Psoas muscle (tissue), 8 donors: ENCODE measurements around the gene PCDHB5. TPM values are rescaled to one million over a fixed set of nuclear protein-coding genes. Genes with fewer than 3 reads are reported as not detected.
"Not testable (repeated sequence)": the region's sequence is repeated elsewhere in the genome, so short reads cannot be mapped to it uniquely, and the experiment has no call there.

ENCODE experiments used
- ATAC-seq, 4 donors: fragments of 200-7000 bp; cut with Tn5 transposase; one replicate each; pipeline ENCODE4 v1.9.1; 2020; ENCODE audit warnings: moderate library complexity in 3 of 4, mild to moderate bottlenecking in 2 of 4
- DNase-seq, 2 donors: peaks; one replicate each; pipeline ENCODE4 v3.0.0-alpha.2; 2020
- H3K27ac ChIP-seq: fragments of 200-600 bp; one replicate; pipeline ENCODE4 v1.8.0; 2022
- H3K27me3 ChIP-seq, 3 donors: fragments of 200-600 bp in 1 of 3; one replicate each; pipeline versions ENCODE4 v1.6.1 to v1.8.0; 2013 to 2022; ENCODE audit warnings: low read length in 2 of 3, mild to moderate bottlenecking in 2 of 3, moderate library complexity in 1 of 3; ENCODE audit not compliant: insufficient read depth in 3 of 3
- H3K36me3 ChIP-seq, 2 donors: fragments of 200-600 bp in 1 of 2; one replicate each; pipeline versions ENCODE4 v1.6.1 to v1.8.0; 2013 to 2022; ENCODE audit warnings: low read depth in 1 of 2, mild to moderate bottlenecking in 1 of 2, moderate library complexity in 1 of 2; ENCODE audit not compliant: insufficient read depth in 1 of 2
- H3K4me1 ChIP-seq: fragments of 200-600 bp; one replicate; pipeline ENCODE4 v1.8.0; 2022
- H3K4me3 ChIP-seq: fragments of 200-600 bp; one replicate; pipeline ENCODE4 v1.8.0; 2022; ENCODE audit warnings: mild to moderate bottlenecking
- H3K9me3 ChIP-seq: fragments of 200-600 bp; one replicate; pipeline ENCODE4 v1.8.0; 2022
- CTCF ChIP-seq: fragments of 200-600 bp; IDR thresholded peaks from one replicate; pipeline ENCODE4 v1.8.0; 2022; ENCODE audit warnings: antibody characterized with exemption
- WGBS, 3 donors: extraction: QIAGEN DNeasy Blood & Tissue Kit; methylation state at CpG; one replicate each; pipeline versions ENCODE4 v1.1.6 to v1.1.7; 2013; 5-methylcytosine and 5-hydroxymethylcytosine counted together
- intact Hi-C, 2 donors: fragments of 100-400 bp; cut with DNase I; formaldehyde crosslinking; loops; one replicate each; pipeline versions ENCODE4 v1.11.0 to v1.14.2; 2022
- polyA plus RNA-seq, 3 donors: library from polyadenylated mRNA; stranded (reverse); fragments of 200-250 nt; gene quantifications; one replicate each; pipeline ENCODE4 v1.2.3, GENCODE V29; 2013
- total RNA-seq, 4 donors: library from RNA; stranded (reverse); fragmentation: NEBNext Ultra II Directional in 2 of 4; extraction: Animal tissue kit (Norgen Biotek cat#: 25700) in 2 of 4; gene quantifications; one replicate each; pipeline versions ENCODE4 v1.2.1 to v1.2.4, GENCODE V29; 2021 to 2023
- donor health status: healthy with polysubstance abuse.
- donor health status: DM: no; HTN: no; CAD: no; lungs with moderate emphysema.
- donor health status: Bipolar disorder and iron deficiency.
- donor health status: healthy.
- donor health status: DM: yes; HTN: yes; CAD: no.
- donor health status: DM: no; HTN: no; CAD: no.
- donor health status: DM: no; HTN: no; CAD: no.
- donor health status: DM: yes; HTN: yes; CAD: no.

The PCDHB5 gene
- total and polyA plus RNA-seq, 7 donors = 0.17 to 0.99 (median 0.42) TPM

- no peak for TF ChIP-seq CTCF
- DNase-seq (no peak), ATAC-seq (no peak)
- H3K9me3 ChIP-seq = peaks cover 2% of the 10 kb centered on the region
- peaks cover 0 to 55% (median 7%) of the 10 kb centered on the region in 3 donors for H3K27me3 ChIP-seq
- H3K27ac ChIP-seq = no peak overlapping the region
- no peaks in the 10 kb centered on the region for H3K36me3 ChIP-seq
- 60 to 75% (median 65%) methylated on average over 1 of the region's 1 CpG for WGBS, 3 donors
- no peak overlapping the region for H3K4me3 ChIP-seq
- no peaks in the 10 kb centered on the region for H3K4me1 ChIP-seq
- intact Hi-C loops = loop anchor here in 1 of 2 donors (5.0 kb wide), 1 partner anchor 1154 kb away; no protein-coding TSS in a partner anchor
Observed at GRCh38 chr5:141175933-141176332, 40.9 kb downstream of the PCDHB5 start.

- WGBS, 3 donors = 24 to 27% (median 25%) methylated on average over 12 to 14 of the region's 18 CpGs
- ATAC-seq, H3K4me3 ChIP-seq: not testable (repeated sequence)
Observed at GRCh38 chr5:141177577-141178191, 42.7 kb downstream of the PCDHB5 start, which contains the start of gene PCDHB8. Gene PCDHB8, plus strand, starts transcription at chr5:141177790. Its CDS starts 245 bp downstream, at chr5:141178035.

GRCh38 chr5:141179371-141179770 is 44.4 kb downstream of the PCDHB5 start:
- Histone ChIP-seq H3K27me3 (peaks cover 0 to 66% (median 7%) of the 10 kb centered on the region in 3 donors), H3K9me3 (peaks cover 15% of the 10 kb centered on the region)
- intact Hi-C loops = loop anchor here in 1 of 2 donors (5.0 kb wide), 1 partner anchor 1157 kb away; no protein-coding TSS in a partner anchor
- not testable (repeated sequence) for ATAC-seq, H3K36me3 ChIP-seq, DNase-seq, H3K4me3 ChIP-seq, H3K4me1 ChIP-seq, H3K27ac ChIP-seq
- 35 to 43% (median 40%) methylated on average over 18 to 35 of the region's 39 CpGs for WGBS, 3 donors

More at GRCh38 chr5:141177577-141178191, 42.7 kb downstream of the PCDHB5 start, which contains the start of gene PCDHB8:
- H3K4me1 ChIP-seq, H3K36me3 ChIP-seq, H3K27ac ChIP-seq, DNase-seq: not testable (repeated sequence)
- Histone ChIP-seq H3K9me3 (peaks cover 12% of the 10 kb centered on the region), H3K27me3 (peaks cover 0 to 61% (median 6%) of the 10 kb centered on the region in 3 donors)
- intact Hi-C loops = loop anchor here in 1 of 2 donors (5.0 kb wide), 1 partner anchor 1155 kb away; no protein-coding TSS in a partner anchor

GRCh38 chr5:141179876-141180275 is 44.9 kb downstream of the PCDHB5 start:
- peaks cover 13% of the 10 kb centered on the region for H3K9me3 ChIP-seq
- H3K27me3 ChIP-seq = peaks cover 0 to 67% (median 6%) of the 10 kb centered on the region in 3 donors
- H3K4me1 ChIP-seq, H3K36me3 ChIP-seq, DNase-seq, H3K4me3 ChIP-seq, H3K27ac ChIP-seq, ATAC-seq: not testable (repeated sequence)
- 15 to 44% (median 37%) methylated on average over 16 to 32 of the region's 32 CpGs for WGBS, 3 donors
- intact Hi-C loops = loop anchor here in 1 of 2 donors (5.0 kb wide), 1 partner anchor 1158 kb away; no protein-coding TSS in a partner anchor

GRCh38 chr5:141180313-141180712 is 45.3 kb downstream of the PCDHB5 start:
- H3K4me3 ChIP-seq = no peak overlapping the region
- peaks cover 0 to 63% (median 5%) of the 10 kb centered on the region in 3 donors for H3K27me3 ChIP-seq
- DNase-seq = no peak
- TF ChIP-seq CTCF = no peak
- no peak for ATAC-seq
- no peak overlapping the region for H3K27ac ChIP-seq
- peaks cover 13% of the 10 kb centered on the region for H3K9me3 ChIP-seq
- 26 to 65% (median 50%) methylated on average over 1 of the region's 1 CpG for WGBS, 3 donors
- intact Hi-C loops = no loop called here
- no peaks in the 10 kb centered on the region for H3K4me1 ChIP-seq
- H3K36me3 ChIP-seq = no peaks in the 10 kb centered on the region

GRCh38 chr5:141182248-141182647 is 47.2 kb downstream of the PCDHB5 start, which contains the start of gene PCDHB16:
Gene PCDHB16, plus strand, starts transcription at chr5:141182387. Its CDS starts 173 bp downstream, at chr5:141182560.
- no peak for ATAC-seq
- peaks cover 0 to 49% (median 5%) of the 10 kb centered on the region in 3 donors for H3K27me3 ChIP-seq
- H3K36me3 ChIP-seq = no peaks in the 10 kb centered on the region
- intact Hi-C loops = no loop called here
- 6 to 11% (median 10%) methylated on average over 13 of the region's 13 CpGs for WGBS, 3 donors
- peak in 1 of 2 donors; percentile 29 for DNase-seq
- no peak within 1 kb of the TSS for H3K27ac ChIP-seq
- peak within 1 kb of the TSS; percentile 43 for H3K4me3 ChIP-seq
- peak; percentile 23 for TF ChIP-seq CTCF
- H3K9me3 ChIP-seq = peaks cover 19% of the 10 kb centered on the region
- no peaks in the 10 kb centered on the region for H3K4me1 ChIP-seq

GRCh38 chr5:141184117-141184855 is 49.3 kb downstream of the PCDHB5 start:
- H3K36me3 ChIP-seq, H3K4me3 ChIP-seq, DNase-seq, H3K27ac ChIP-seq, ATAC-seq, intact Hi-C loops, H3K4me1 ChIP-seq: not testable (repeated sequence)
- peaks cover 0 to 41% (median 5%) of the 10 kb centered on the region in 3 donors for H3K27me3 ChIP-seq
- H3K9me3 ChIP-seq = peaks cover 19% of the 10 kb centered on the region
- 34 to 35% (median 34%) methylated on average over 17 to 50 of the region's 69 CpGs for WGBS, 3 donors
